PC-3 (cell line): ENCODE data around the gene MRTFA. TPM values are rescaled to one million over a fixed set of nuclear protein-coding genes. Genes with fewer than 3 reads are reported as not detected.
"Not testable (repeated sequence)": the region's sequence is repeated elsewhere in the genome, so short reads cannot be mapped to it uniquely, and the experiment has no call there.

Source experiments
- ATAC-seq: fragments of 200-7000 bp; cut with Tn5 transposase; 2 replicates; pipeline ENCODE4 v1.9.1; 2020; ENCODE audit warnings: mild to moderate bottlenecking, moderate library complexity
- BruUV-seq: library from RNA; stranded (reverse); fragments of 400-500 nt; replicated peaks from 2 replicates; lab custom pipeline; 2021; lab: Mats Ljungman, UMichigan
- CTCF ChIA-PET: fragments of 300-600 bp; sonication (Branson Sonifier 250); formaldehyde crosslinking; loops from one replicate; lab custom pipeline; 2022; ENCODE audit warnings: antibody characterized with exemption; lab: Charles Lee
- POLR2A ChIA-PET: fragments of 300-600 bp; sonication (Branson Sonifier 250); formaldehyde crosslinking; loops from one replicate; lab custom pipeline; 2022; ENCODE audit warnings: antibody characterized with exemption; ENCODE audit not compliant: unreplicated experiment; lab: Charles Lee
- DNase-seq: peaks from one replicate; pipeline ENCODE4 v3.0.0-alpha.2; 2015
- H2AFZ ChIP-seq: fragments of 300-600 bp; sonication (generic); 2 replicates; pipeline ENCODE4 v1.6.0; 2016; ENCODE audit warnings: antibody characterized with exemption, low read length
- H3F3A ChIP-seq: fragments of 300-600 bp; sonication (generic); one replicate; pipeline ENCODE4 v1.6.0; 2017; ENCODE audit warnings: antibody characterized with exemption, low read length, control low read depth, mild to moderate bottlenecking; ENCODE audit not compliant: unreplicated experiment
- H3K27ac ChIP-seq: fragments of 300-600 bp; sonication (generic); 2 replicates; pipeline ENCODE4 v1.5.1; 2016; ENCODE audit warnings: mild to moderate bottlenecking, low read length
- H3K27me3 ChIP-seq: fragments of 300-600 bp; sonication (generic); 2 replicates; pipeline ENCODE4 v1.6.1; 2016; ENCODE audit warnings: low read length, mixed read lengths
- H3K36me3 ChIP-seq: fragments of 300-600 bp; sonication (generic); 2 replicates; pipeline ENCODE4 v1.6.1; 2016; ENCODE audit warnings: low read depth, mixed run types, low read length, mixed read lengths
- H3K4me1 ChIP-seq: fragments of 300-600 bp; sonication (generic); 2 replicates; pipeline ENCODE4 v1.5.1; 2016; ENCODE audit warnings: low read length; ENCODE audit not compliant: insufficient read depth
- H3K4me2 ChIP-seq: fragments of 300-600 bp; sonication (generic); 2 replicates; pipeline ENCODE4 v1.6.0; 2016; ENCODE audit warnings: low read length
- H3K4me3 ChIP-seq: fragments of 300-600 bp; sonication (generic); 2 replicates; pipeline ENCODE4 v1.5.1; 2016; ENCODE audit warnings: mild to moderate bottlenecking, low read length, mixed read lengths
- H3K79me2 ChIP-seq: fragments of 300-600 bp; sonication (generic); 2 replicates; pipeline ENCODE4 v1.6.1; 2017; ENCODE audit warnings: low read length, mixed read lengths
- H3K9ac ChIP-seq: fragments of 300-600 bp; sonication (generic); 2 replicates; pipeline ENCODE4 v1.6.0; 2016; ENCODE audit warnings: mild to moderate bottlenecking, low read length
- H3K9me2 ChIP-seq: fragments of 300-600 bp; sonication (generic); replicated peaks from 2 replicates; pipeline ENCODE4 v1.6.1; 2016; ENCODE audit warnings: mixed run types, low read length, mixed read lengths
- H3K9me3 ChIP-seq: fragments of 300-600 bp; sonication (generic); 2 replicates; pipeline ENCODE4 v1.6.1; 2016; ENCODE audit warnings: low read length, mixed read lengths
- H4K20me1 ChIP-seq: fragments of 300-600 bp; sonication (generic); 2 replicates; pipeline ENCODE4 v1.6.1; 2016; ENCODE audit warnings: low read length, mixed read lengths
- EZH2 ChIP-seq: fragments of 300-600 bp; sonication (generic); IDR thresholded peaks from one replicate; pipeline ENCODE4 v1.6.1; 2017; ENCODE audit warnings: antibody characterized with exemption, mild to moderate bottlenecking, low read length; ENCODE audit not compliant: unreplicated experiment
- EZH2phosphoT487 ChIP-seq: fragments of 300-600 bp; sonication (generic); IDR thresholded peaks from 2 replicates; pipeline ENCODE4 v1.6.1; 2018; ENCODE audit warnings: mild to moderate bottlenecking, antibody characterized with exemption, low read length, borderline replicate concordance
- intact Hi-C: fragments of 100-400 bp; cut with micrococcal nuclease; formaldehyde crosslinking; loops from 2 replicates; pipeline ENCODE4 v1.9.0; 2023
- total RNA-seq: library from RNA; depleted of rRNA; stranded (reverse); fragments of >200 nt; gene quantifications from 2 replicates; pipeline ENCODE4 v1.2.3, GENCODE V29; 2014
- TF ChIP-seq, protein P1 (sequence below): fragments of 300-600 bp; sonication (generic); conservative IDR thresholded peaks from 2 replicates; pipeline ENCODE4 v1.5.1; 2017; ENCODE audit warnings: antibody characterized with exemption, low read depth, mild to moderate bottlenecking, low read length

Gene MRTFA
- total RNA-seq, 1 experiment from 2014 or later, result 32.6 TPM

DNA sequence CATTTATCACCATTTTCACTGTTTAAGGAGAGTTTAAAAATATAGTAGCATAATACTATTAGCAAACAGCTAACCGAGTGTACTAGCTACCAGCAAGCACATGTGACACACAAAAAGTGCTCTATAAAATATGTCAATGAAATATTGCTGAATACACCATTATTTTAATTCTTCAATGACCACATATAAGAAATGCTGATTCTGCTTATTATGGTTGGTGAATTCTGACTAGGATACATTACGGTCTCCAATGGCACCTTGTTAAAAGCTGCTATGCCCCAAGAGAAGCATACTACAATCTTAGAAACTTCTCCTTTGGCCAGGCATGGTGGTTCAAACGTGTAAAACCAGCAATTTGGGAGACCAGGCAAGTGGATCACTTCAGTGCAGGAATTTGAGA, 129.8 kb downstream of the MRTFA start:
- H3K4me2 ChIP-seq, result no peak overlapping the region
- H2AFZ ChIP-seq, result no peak overlapping the region
- H3K36me3 ChIP-seq, result no peaks in the 10 kb centered on the region
- no peak overlapping the region for H3K27ac ChIP-seq
- H3K27me3 ChIP-seq, result no peaks in the 10 kb centered on the region
- H3K4me1 ChIP-seq, result peaks cover 3% of the 10 kb centered on the region
- no peak overlapping the region for H3K4me3 ChIP-seq
- intact Hi-C loops, result no loop called here
- H3F3A ChIP-seq, result no peaks in the 10 kb centered on the region
- H3K9me3 ChIP-seq, result no peaks in the 10 kb centered on the region
- ChIA-PET POLR2A (no interaction called here), CTCF (interaction anchor here (0.6 kb wide), 1 partner anchor 124 kb away, joined by 5 read pairs; no protein-coding TSS in a partner anchor)
- H3K9ac ChIP-seq, result no peak overlapping the region
- H4K20me1 ChIP-seq, result no peaks in the 10 kb centered on the region
- H3K79me2 ChIP-seq, result peaks cover 23% of the 10 kb centered on the region
- DNase-seq (no peak), ATAC-seq (no peak)
- H3K9me2 ChIP-seq, result no peaks in the 10 kb centered on the region
- no TSS peak for BruUV-seq
- TF ChIP-seq, protein P1, sequence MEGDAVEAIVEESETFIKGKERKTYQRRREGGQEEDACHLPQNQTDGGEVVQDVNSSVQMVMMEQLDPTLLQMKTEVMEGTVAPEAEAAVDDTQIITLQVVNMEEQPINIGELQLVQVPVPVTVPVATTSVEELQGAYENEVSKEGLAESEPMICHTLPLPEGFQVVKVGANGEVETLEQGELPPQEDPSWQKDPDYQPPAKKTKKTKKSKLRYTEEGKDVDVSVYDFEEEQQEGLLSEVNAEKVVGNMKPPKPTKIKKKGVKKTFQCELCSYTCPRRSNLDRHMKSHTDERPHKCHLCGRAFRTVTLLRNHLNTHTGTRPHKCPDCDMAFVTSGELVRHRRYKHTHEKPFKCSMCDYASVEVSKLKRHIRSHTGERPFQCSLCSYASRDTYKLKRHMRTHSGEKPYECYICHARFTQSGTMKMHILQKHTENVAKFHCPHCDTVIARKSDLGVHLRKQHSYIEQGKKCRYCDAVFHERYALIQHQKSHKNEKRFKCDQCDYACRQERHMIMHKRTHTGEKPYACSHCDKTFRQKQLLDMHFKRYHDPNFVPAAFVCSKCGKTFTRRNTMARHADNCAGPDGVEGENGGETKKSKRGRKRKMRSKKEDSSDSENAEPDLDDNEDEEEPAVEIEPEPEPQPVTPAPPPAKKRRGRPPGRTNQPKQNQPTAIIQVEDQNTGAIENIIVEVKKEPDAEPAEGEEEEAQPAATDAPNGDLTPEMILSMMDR, result no peak
- TF ChIP-seq EZH2 (no peak), EZH2phosphoT487 (no peak)

DNA sequence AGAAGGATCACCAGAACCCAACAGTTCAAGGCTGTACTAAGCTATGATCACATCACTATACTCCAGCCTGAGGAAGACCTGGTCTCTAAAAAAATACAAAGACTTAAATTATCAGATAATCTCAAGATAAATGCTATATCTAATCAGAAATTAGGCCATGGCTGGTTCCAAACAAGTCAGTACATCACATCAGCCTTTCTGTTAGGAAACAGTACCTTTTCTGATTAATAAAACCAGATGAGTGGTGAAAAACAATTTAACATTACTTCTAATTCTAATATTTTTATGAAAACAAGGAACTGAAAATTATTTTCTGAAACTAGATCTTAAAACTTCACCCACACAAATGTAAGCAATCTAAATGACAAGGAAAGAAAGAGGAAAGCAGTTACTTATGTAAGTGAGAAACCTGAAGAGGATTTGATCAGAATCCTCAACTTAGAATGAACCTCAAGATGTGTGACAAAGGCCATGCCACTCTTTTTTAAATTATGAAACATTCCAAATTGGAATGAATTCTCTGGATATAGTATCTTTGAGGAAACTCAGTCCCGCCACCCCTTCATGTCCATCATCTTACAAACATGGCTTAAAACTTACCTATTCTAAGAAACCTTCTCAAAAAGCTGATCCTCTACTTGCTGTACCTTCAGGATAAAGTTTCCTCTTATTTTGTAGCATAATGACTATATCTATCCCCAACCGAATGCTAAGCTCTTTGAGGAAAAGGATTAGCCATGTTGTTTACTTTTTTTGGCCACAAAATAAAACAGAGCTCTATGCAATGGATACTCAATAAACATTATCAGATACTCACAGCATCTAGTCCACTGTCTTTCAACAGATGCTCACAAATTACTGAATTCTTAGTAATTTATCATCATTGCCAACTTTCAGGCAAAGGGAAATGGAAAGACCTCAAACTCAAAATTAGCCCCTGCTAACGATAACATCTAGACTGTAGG, 132.0 kb downstream of the MRTFA start:
- Histone ChIP-seq H3K27me3 (no peaks in the 10 kb centered on the region), H3K79me2 (peaks cover 11% of the 10 kb centered on the region; the same call in 1 of the 2 replicates), H3K4me3 (no peak overlapping the region), H3F3A (peaks cover 3% of the 10 kb centered on the region), H3K9me2 (no peaks in the 10 kb centered on the region), H2AFZ (no peak overlapping the region), H3K9me3 (no peaks in the 10 kb centered on the region), H3K4me1 (peaks cover 5% of the 10 kb centered on the region), H3K27ac (no peak overlapping the region), H3K36me3 (no peaks in the 10 kb centered on the region), H3K4me2 (no peak overlapping the region), H4K20me1 (no peaks in the 10 kb centered on the region), H3K9ac (no peak overlapping the region)
- ATAC-seq, result no peak
- no peak for DNase-seq
- intact Hi-C loops, result no loop called here
- CTCF ChIA-PET, result interaction anchor here (0.7 kb wide), 1 partner anchor 178 kb away, joined by 3 read pairs; no protein-coding TSS in a partner anchor
- TF ChIP-seq EZH2, result no peak
- TF ChIP-seq, protein P1, result no peak
- no peak for TF ChIP-seq EZH2phosphoT487
- BruUV-seq, result no TSS peak
- POLR2A ChIA-PET, result no interaction called here

DNA sequence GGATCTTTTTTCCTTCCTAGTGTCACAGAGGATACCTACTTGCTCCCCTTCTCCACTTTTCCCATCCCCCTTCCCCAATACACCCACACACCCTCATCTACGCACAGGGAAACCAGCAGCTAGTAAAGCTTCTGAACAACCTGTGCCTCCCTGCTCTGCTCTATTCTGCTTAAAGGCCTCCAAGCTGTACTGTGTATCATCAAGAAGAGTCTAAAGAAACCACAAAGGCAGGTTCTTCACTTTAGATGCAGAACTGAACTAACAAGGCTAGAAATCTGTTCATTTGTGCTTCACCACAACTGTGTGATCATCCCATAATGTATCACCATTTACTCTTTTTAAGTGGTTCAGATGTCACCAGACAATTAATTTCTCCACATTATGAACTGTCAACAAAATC, 133.6 kb downstream of the MRTFA start:
- DNase-seq (no peak), ATAC-seq (no peak)
- BruUV-seq, result no TSS peak
- no peak overlapping the region for H3K4me2 ChIP-seq
- no peaks in the 10 kb centered on the region for H4K20me1 ChIP-seq
- H3K27me3 ChIP-seq, result no peaks in the 10 kb centered on the region
- no peak overlapping the region for H3K27ac ChIP-seq
- ChIA-PET CTCF (no interaction called here), POLR2A (no interaction called here)
- H3K9ac ChIP-seq, result no peak overlapping the region
- intact Hi-C loops, result no loop called here
- no peak overlapping the region for H3K4me3 ChIP-seq
- H3K9me2 ChIP-seq, result no peaks in the 10 kb centered on the region
- H3K79me2 ChIP-seq, result peaks cover under 1% of the 10 kb centered on the region; the same call in 1 of the 2 replicates
- peaks cover 12% of the 10 kb centered on the region for H3F3A ChIP-seq
- TF ChIP-seq EZH2 (no peak), EZH2phosphoT487 (no peak)
- TF ChIP-seq, protein P1, result no peak
- no peaks in the 10 kb centered on the region for H3K36me3 ChIP-seq
- peaks cover 14% of the 10 kb centered on the region for H3K4me1 ChIP-seq
- no peaks in the 10 kb centered on the region for H3K9me3 ChIP-seq
- no peak overlapping the region for H2AFZ ChIP-seq

DNA sequence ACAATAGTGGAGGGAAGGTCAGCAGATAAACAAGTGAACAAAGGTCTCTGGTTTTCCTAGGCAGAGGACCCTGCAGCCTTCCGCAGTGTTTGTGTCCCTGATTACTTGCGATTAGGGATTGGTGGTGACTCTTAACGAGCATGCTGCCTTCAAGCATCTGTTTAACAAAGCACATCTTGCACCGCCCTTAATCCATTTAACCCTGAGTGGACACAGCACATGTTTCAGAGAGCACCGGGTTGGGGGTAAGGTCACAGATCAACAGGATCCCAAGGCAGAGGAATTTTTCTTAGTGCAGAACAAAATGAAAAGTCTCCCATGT, 136.1 kb downstream of the MRTFA start:
- CTCF ChIA-PET, intact Hi-C loops, H3K9me2 ChIP-seq, ATAC-seq, H3K27ac ChIP-seq, H3K27me3 ChIP-seq, BruUV-seq, POLR2A ChIA-PET, H3K4me2 ChIP-seq, DNase-seq, H3K9ac ChIP-seq, H3K36me3 ChIP-seq, H3K4me3 ChIP-seq, H3K9me3 ChIP-seq, H4K20me1 ChIP-seq, H2AFZ ChIP-seq: not testable (repeated sequence)
- Histone ChIP-seq H3K4me1 (peaks cover 28% of the 10 kb centered on the region), H3K79me2 (peaks cover 13% of the 10 kb centered on the region), H3F3A (peaks cover 12% of the 10 kb centered on the region)
